Suppressor macrophage treated with lipopolysaccharide for 1 hour (primary cell): Measurements from ENCODE around the gene PDE4D.
"Not testable (repeated sequence)": the region's sequence is repeated elsewhere in the genome, so short reads cannot be mapped to it uniquely, and the experiment has no call there.

Experiments used
- DNase-seq, 3 donors: peaks; one replicate each; pipeline ENCODE4 v3.0.0-alpha.2; 2020 to 2022

PDE4D gene

GRCh38 chr5:59458321-59458720, 435.2 kb downstream of the PDE4D start:
- no peak for DNase-seq

GRCh38 chr5:59449905-59450644, 443.5 kb downstream of the PDE4D start:
- peak in 1 of 3 donors; percentile 6 for DNase-seq

- no peak for DNase-seq
Measured at GRCh38 chr5:59446356-59446755, 447.2 kb downstream of the PDE4D start.

GRCh38 chr5:59445741-59446140, 447.8 kb downstream of the PDE4D start:
- no peak for DNase-seq

GRCh38 chr5:59439303-59439702, 454.2 kb downstream of the PDE4D start:
- no peak for DNase-seq

GRCh38 chr5:59437176-59437575, 456.4 kb downstream of the PDE4D start:
- no peak for DNase-seq

- no peak for DNase-seq
Measured at GRCh38 chr5:59436364-59437148, 457.0 kb downstream of the PDE4D start.

GRCh38 chr5:59433174-59433573, 460.4 kb downstream of the PDE4D start:
- no peak for DNase-seq

GRCh38 chr5:59430066-59430685, 463.4 kb downstream of the PDE4D start:
- DNase-seq = no peak

GRCh38 chr5:59428391-59428790, 465.1 kb downstream of the PDE4D start:
- DNase-seq = no peak

GRCh38 chr5:59424515-59424914, 469.0 kb downstream of the PDE4D start:
- DNase-seq = peak in 1 of 3 donors; percentile 7

GRCh38 chr5:59423021-59423420, 470.5 kb downstream of the PDE4D start:
- no peak for DNase-seq

GRCh38 chr5:59421986-59422941, 471.3 kb downstream of the PDE4D start:
- DNase-seq = no peak

GRCh38 chr5:59420596-59420995, 472.9 kb downstream of the PDE4D start:
- DNase-seq = no peak

- no peak for DNase-seq
Measured at GRCh38 chr5:59418808-59419207, 474.7 kb downstream of the PDE4D start.

GRCh38 chr5:59416451-59416850, 477.1 kb downstream of the PDE4D start:
- DNase-seq = no peak

- no peak for DNase-seq
Measured at GRCh38 chr5:59416026-59416425, 477.5 kb downstream of the PDE4D start.

GRCh38 chr5:59412428-59412827, 481.1 kb downstream of the PDE4D start:
- DNase-seq = no peak

- not testable (repeated sequence) for DNase-seq
Measured at GRCh38 chr5:59408997-59409396, 484.5 kb downstream of the PDE4D start.

GRCh38 chr5:59407967-59408366, 485.6 kb downstream of the PDE4D start:
- no peak for DNase-seq

- DNase-seq = no peak
Measured at GRCh38 chr5:59401637-59402036, 491.9 kb downstream of the PDE4D start.

- not testable (repeated sequence) for DNase-seq
Measured at GRCh38 chr5:59394956-59395355, 498.6 kb downstream of the PDE4D start.
